K562 (cell line): Measurements from ENCODE around the gene NRCAM. TPM values are rescaled to one million over a fixed set of nuclear protein-coding genes. Genes with fewer than 3 reads are reported as not detected.

Experiments used
- ATAC-seq: fragments of 200-7000 bp; cut with Tn5 transposase; 3 replicates; pipeline ENCODE4 v1.9.1; 2020; ENCODE audit warnings: moderate library complexity
- BruUV-seq: library from RNA; stranded (reverse); fragments of 400-500 nt; replicated peaks from 2 replicates; lab custom pipeline; 2021; lab: Mats Ljungman, UMichigan
- CTCF ChIA-PET: fragments of 300-600 bp; formaldehyde crosslinking; extraction: SDS; loops from one replicate; lab custom pipeline; 2021; ENCODE audit warnings: low intra/inter-chr PET ratio; lab: Yijun Ruan, JAX
- POLR2A ChIA-PET: fragments of 300-600, 350-650 bp; sonication (Branson Sonifier 250); formaldehyde crosslinking; extraction: SDS; loops from one replicate; lab custom pipeline; 2021; ENCODE audit warnings: antibody characterized with exemption, inconsistent platforms; lab: Yijun Ruan, JAX
- DNase-seq, 4 experiments: peaks; one replicate each; pipeline versions ENCODE4 v3.0.0 to v3.0.0-alpha.2; 2011 to 2018; ENCODE audit warnings: low spot score in 3 of 4, mixed read lengths in 3 of 4; ENCODE audit errors: extremely low read depth in 1 of 4
- FAIRE-seq: peaks from 2 replicates; lab custom pipeline; 2011; peaks lifted over from hg19 to GRCh38; lab: Jason Lieb, UNC
- H2AFZ ChIP-seq: 2 replicates; pipeline ENCODE4 v1.6.0; 2011; ENCODE audit warnings: low read depth, low read length, control low read depth, inconsistent platforms
- H3K27ac ChIP-seq: fragments of 200-600 bp; 3 replicates; pipeline ENCODE4 v1.8.0; 2011; ENCODE audit warnings: low read depth, mild to moderate bottlenecking, control low read depth, inconsistent platforms, low read length, moderate library complexity, mixed read lengths; ENCODE audit errors: extremely low read depth
- H3K27me3 ChIP-seq, 2 experiments: fragments of 300-600 bp in 1 of 2; 2 replicates in 1 of 2; 3 replicates in 1 of 2; pipeline versions ENCODE4 v1.6.0 to v1.8.0; 2011; ENCODE audit warnings: inconsistent platforms in 2 of 2, low read length in 2 of 2, mild to moderate bottlenecking in 1 of 2, mixed read lengths in 1 of 2, moderate library complexity in 1 of 2; ENCODE audit not compliant: control insufficient read depth in 2 of 2, insufficient read depth in 2 of 2
- H3K36me3 ChIP-seq: fragments of 300-600 bp; 3 replicates; pipeline ENCODE4 v1.8.0; 2011; ENCODE audit warnings: mild to moderate bottlenecking, low read length, inconsistent platforms; ENCODE audit not compliant: control insufficient read depth, insufficient read depth
- H3K4me1 ChIP-seq, 2 experiments: fragments of 200-600 bp in 1 of 2; replicated peaks in 1 of 2; 2 replicates in 1 of 2; 3 replicates in 1 of 2; pipeline versions ENCODE4 v1.5.1 to v1.8.0; 2011; ENCODE audit warnings: inconsistent platforms in 2 of 2, low read length in 2 of 2, mild to moderate bottlenecking in 1 of 2, mixed read lengths in 1 of 2, moderate library complexity in 1 of 2; ENCODE audit not compliant: control insufficient read depth in 2 of 2, insufficient read depth in 2 of 2
- H3K4me2 ChIP-seq: 2 replicates; pipeline ENCODE4 v1.6.1; 2011; ENCODE audit warnings: low read length, control low read depth, inconsistent platforms, mixed read lengths; ENCODE audit not compliant: insufficient read depth
- H3K4me3 ChIP-seq: fragments of 200-600 bp; sonication (generic), shearing (Covaris generic); 2 replicates; pipeline ENCODE4 v1.5.1; 2016; ENCODE audit warnings: control low read depth, inconsistent platforms
- H3K79me2 ChIP-seq: fragments of 200-600 bp; 3 replicates; pipeline ENCODE4 v1.8.0; 2011; ENCODE audit warnings: low read length, inconsistent platforms; ENCODE audit not compliant: control insufficient read depth, insufficient read depth
- H3K9ac ChIP-seq, 2 experiments: 2 replicates each; pipeline versions ENCODE4 v1.6.0 to v1.6.1; 2011; ENCODE audit warnings: low read depth in 2 of 2, low read length in 2 of 2, control low read depth in 1 of 2, inconsistent platforms in 1 of 2, mild to moderate bottlenecking in 1 of 2, mixed read lengths in 1 of 2; ENCODE audit not compliant: insufficient read depth in 1 of 2
- H3K9me1 ChIP-seq: one replicate; pipeline ENCODE4 v1.6.0; 2011; ENCODE audit warnings: inconsistent platforms, mild to moderate bottlenecking, low read length, moderate library complexity; ENCODE audit not compliant: control insufficient read depth, insufficient read depth
- H3K9me3 ChIP-seq: replicated peaks from 2 replicates; pipeline ENCODE4 v1.5.1; 2011; ENCODE audit warnings: low read depth, low read length, inconsistent platforms; ENCODE audit not compliant: control insufficient read depth, insufficient read depth
- H4K20me1 ChIP-seq: replicated peaks from 2 replicates; pipeline ENCODE4 v1.6.1; 2011; ENCODE audit warnings: low read length, inconsistent platforms, mixed read lengths; ENCODE audit not compliant: control insufficient read depth, insufficient read depth
- CCAR2 ChIP-seq: fragments of 200-400 bp; formaldehyde crosslinking; IDR thresholded peaks from 2 replicates; pipeline ENCODE4 v1.6.1; 2017; ENCODE audit warnings: mild to moderate bottlenecking, low read depth, low read length
- HOMEZ ChIP-seq: fragments of 250-450 bp; sonication (Bioruptor Pico); IDR thresholded peaks from 2 replicates; pipeline ENCODE4 v1.4.0; 2020; ENCODE audit warnings: mild to moderate bottlenecking, moderate library complexity
- MEF2D ChIP-seq: conservative IDR thresholded peaks from 2 replicates; pipeline ENCODE4 v1.6.1; 2016; ENCODE audit warnings: low read depth, missing genetic modification characterization, missing compliant biosample characterization
- RBBP5 ChIP-seq: fragments of 200-600 bp; sonication (generic); IDR thresholded peaks from 2 replicates; pipeline ENCODE4 v1.6.1; 2012; ENCODE audit warnings: borderline replicate concordance, mild to moderate bottlenecking, low read length, control low read depth, inconsistent platforms; ENCODE audit not compliant: insufficient read depth, poor library complexity, severe bottlenecking
- TAF7 ChIP-seq: fragments of 450-650 bp; IDR thresholded peaks from 2 replicates; pipeline ENCODE4 v1.6.1; 2016; ENCODE audit warnings: missing genetic modification characterization, missing compliant biosample characterization
- ZNF316 ChIP-seq: fragments of 450-650 bp; IDR thresholded peaks from 2 replicates; pipeline ENCODE4 v1.6.1; 2016
- ZNF408 ChIP-seq: fragments of 250-450 bp; sonication (Bioruptor Pico); IDR thresholded peaks from 2 replicates; pipeline ENCODE4 v1.4.0; 2020; ENCODE audit warnings: low read depth, mild to moderate bottlenecking, moderate library complexity
- WGBS: fragments of 100-300 bp; shearing (Covaris generic); methylation state at CpG from one replicate; pipeline ENCODE4 v1.1.6; 2016; ENCODE audit warnings: low coverage, mixed read lengths; ENCODE audit not compliant: insufficient coverage; ENCODE audit errors: missing lambda C conversion rate; 5-methylcytosine and 5-hydroxymethylcytosine counted together
- in situ Hi-C: fragments of 300-500 bp; cut with MboI; formaldehyde crosslinking; loops from 4 replicates; pipeline ENCODE4 v1.15.0; 2018; ENCODE audit warnings: inconsistent platforms, mixed read lengths
- intact Hi-C: fragments of 100-400 bp; cut with micrococcal nuclease; formaldehyde crosslinking; loops from 2 replicates; pipeline ENCODE4 v1.14.2; 2022
- polyA plus RNA-seq, 8 experiments: library from polyadenylated mRNA; depleted of rRNA in 4 of 8; stranded (reverse) in 5 of 8; unstranded in 3 of 8; fragments of >200 nt; fragmentation: Nextera tagmentation in 2 of 8; fragmentation: Illumina TruSeq in 1 of 8; extraction: Ambion mirVana in 2 of 8; extraction: Trizol in 1 of 8; gene quantifications; 2 replicates each; pipeline versions ENCODE4 v1.2.1 to v1.2.3, GENCODE V29; 2011 to 2014; ENCODE audit warnings: inconsistent platforms in 1 of 8, missing spikeins in 1 of 8
- total RNA-seq, 7 experiments: library from RNA; depleted of rRNA in 6 of 7; stranded (reverse); fragments of >200 nt in 6 of 7; fragmentation: Illumina TruSeq in 2 of 7; extraction: Trizol in 2 of 7; gene quantifications; 2 replicates each; pipeline versions ENCODE4 v1.2.1 to v1.2.3, GENCODE V29; 2011 to 2021; ENCODE audit warnings: low replicate concordance in 1 of 7
- TF ChIP-seq, protein P1 (sequence below): sonication (generic); formaldehyde crosslinking; IDR thresholded peaks from 2 replicates; pipeline ENCODE4 v1.8.1; 2023; ENCODE audit warnings: missing genetic modification reagents, mild to moderate bottlenecking, borderline replicate concordance

The NRCAM gene
- total and polyA plus RNA-seq, 9 of the 15 experiments (the other 6 are each of a cell fraction or from before 2014, with no cell fraction given) = 0.03 to 0.54 (median 0.12) TPM; not detected in 1

- Histone ChIP-seq H3K9me1 (no peaks in the 10 kb centered on the region), H3K4me3 (no peak overlapping the region), H4K20me1 (no peaks in the 10 kb centered on the region), H3K79me2 (no peaks in the 10 kb centered on the region), H3K9me3 (no peaks in the 10 kb centered on the region), H3K36me3 (no peaks in the 10 kb centered on the region), H3K27me3 (peaks cover 0 to 3% of the 10 kb centered on the region in 2 experiments; a peak in 1 of 5 replicates), H3K4me1 (0 out of 5 replicates have a peak, but pooled peaks cover 0 to 3% of the 10 kb centered on the region in 2 experiments), H3K9ac (no peak overlapping the region), H3K27ac (no peak overlapping the region), H3K4me2 (no peak overlapping the region), H2AFZ (no peak overlapping the region)
- intact Hi-C loops = loop anchor here (10.0 kb wide), 1 partner anchor 677 kb away; no protein-coding TSS in a partner anchor
- FAIRE-seq (no peak), DNase-seq (no peak), ATAC-seq (no peak)
- ChIA-PET POLR2A (interaction anchor here (0.8 kb wide), 1 partner anchor 9 kb away, joined by 3 read pairs; no protein-coding TSS in a partner anchor), CTCF (no interaction called here)
- in situ Hi-C loops = loop anchor here (25.0 kb wide), 2 partner anchors 405 to 930 kb away; partner anchors contain the start of gene CBLL1
- BruUV-seq = no TSS peak
- TF ChIP-seq ZNF316 (peak; percentile 51; the same call in 1 of the 2 replicates), MEF2D (tag) (no peak)
- WGBS = 24% methylated on average over 4 of the region's 4 CpGs
These were observed 314.1 kb downstream of the NRCAM start for GRCh38 chr7:108142180-108142579.

DNA sequence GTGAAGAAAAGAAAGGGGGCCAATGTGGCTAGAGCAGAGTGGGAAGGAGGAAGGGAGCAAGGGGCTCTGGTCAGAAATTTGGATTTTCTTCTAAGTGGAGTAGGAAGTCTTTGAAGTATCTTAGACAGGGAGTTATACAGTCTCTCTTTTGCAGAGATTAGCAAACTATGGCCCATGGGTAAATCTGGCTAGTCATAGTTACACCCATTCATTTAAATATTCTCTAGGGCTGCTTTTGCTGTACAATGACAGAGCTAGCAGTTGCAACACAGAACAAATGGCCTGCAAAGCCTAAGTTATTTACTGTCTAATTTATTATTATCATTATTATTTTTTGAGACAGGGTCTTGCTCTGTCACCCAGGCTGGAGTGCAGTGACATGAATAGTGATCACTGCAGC lies 315.6 kb downstream of the NRCAM start:
- Histone ChIP-seq H3K79me2 (no peaks in the 10 kb centered on the region), H3K9me3 (no peaks in the 10 kb centered on the region), H3K36me3 (no peaks in the 10 kb centered on the region), H3K27ac (no peak overlapping the region), H3K27me3 (peaks cover 0 to 3% of the 10 kb centered on the region in 2 experiments; a peak in 1 of 5 replicates), H3K4me2 (no peak overlapping the region), H3K9ac (no peak overlapping the region), H3K9me1 (no peaks in the 10 kb centered on the region), H4K20me1 (no peaks in the 10 kb centered on the region), H3K4me3 (no peak overlapping the region), H2AFZ (no peak overlapping the region), H3K4me1 (no peaks in the 10 kb centered on the region)
- ChIA-PET CTCF (no interaction called here), POLR2A (interaction anchor here (0.6 to 1.3 kb wide), 4 partner anchors 12 to 1858 kb away, joined by 3 read pairs; no protein-coding TSS in a partner anchor)
- ATAC-seq = no peak
- intact Hi-C loops (loop anchor here (10.0 kb wide), 1 partner anchor 676 kb away; no protein-coding TSS in a partner anchor), in situ Hi-C loops (loop anchor here (25.0 kb wide), 2 partner anchors 403 to 928 kb away; partner anchors contain the start of gene CBLL1)
- BruUV-seq = no TSS peak
- DNase-seq = no peak
- FAIRE-seq = no peak
- TF ChIP-seq, protein P1, sequence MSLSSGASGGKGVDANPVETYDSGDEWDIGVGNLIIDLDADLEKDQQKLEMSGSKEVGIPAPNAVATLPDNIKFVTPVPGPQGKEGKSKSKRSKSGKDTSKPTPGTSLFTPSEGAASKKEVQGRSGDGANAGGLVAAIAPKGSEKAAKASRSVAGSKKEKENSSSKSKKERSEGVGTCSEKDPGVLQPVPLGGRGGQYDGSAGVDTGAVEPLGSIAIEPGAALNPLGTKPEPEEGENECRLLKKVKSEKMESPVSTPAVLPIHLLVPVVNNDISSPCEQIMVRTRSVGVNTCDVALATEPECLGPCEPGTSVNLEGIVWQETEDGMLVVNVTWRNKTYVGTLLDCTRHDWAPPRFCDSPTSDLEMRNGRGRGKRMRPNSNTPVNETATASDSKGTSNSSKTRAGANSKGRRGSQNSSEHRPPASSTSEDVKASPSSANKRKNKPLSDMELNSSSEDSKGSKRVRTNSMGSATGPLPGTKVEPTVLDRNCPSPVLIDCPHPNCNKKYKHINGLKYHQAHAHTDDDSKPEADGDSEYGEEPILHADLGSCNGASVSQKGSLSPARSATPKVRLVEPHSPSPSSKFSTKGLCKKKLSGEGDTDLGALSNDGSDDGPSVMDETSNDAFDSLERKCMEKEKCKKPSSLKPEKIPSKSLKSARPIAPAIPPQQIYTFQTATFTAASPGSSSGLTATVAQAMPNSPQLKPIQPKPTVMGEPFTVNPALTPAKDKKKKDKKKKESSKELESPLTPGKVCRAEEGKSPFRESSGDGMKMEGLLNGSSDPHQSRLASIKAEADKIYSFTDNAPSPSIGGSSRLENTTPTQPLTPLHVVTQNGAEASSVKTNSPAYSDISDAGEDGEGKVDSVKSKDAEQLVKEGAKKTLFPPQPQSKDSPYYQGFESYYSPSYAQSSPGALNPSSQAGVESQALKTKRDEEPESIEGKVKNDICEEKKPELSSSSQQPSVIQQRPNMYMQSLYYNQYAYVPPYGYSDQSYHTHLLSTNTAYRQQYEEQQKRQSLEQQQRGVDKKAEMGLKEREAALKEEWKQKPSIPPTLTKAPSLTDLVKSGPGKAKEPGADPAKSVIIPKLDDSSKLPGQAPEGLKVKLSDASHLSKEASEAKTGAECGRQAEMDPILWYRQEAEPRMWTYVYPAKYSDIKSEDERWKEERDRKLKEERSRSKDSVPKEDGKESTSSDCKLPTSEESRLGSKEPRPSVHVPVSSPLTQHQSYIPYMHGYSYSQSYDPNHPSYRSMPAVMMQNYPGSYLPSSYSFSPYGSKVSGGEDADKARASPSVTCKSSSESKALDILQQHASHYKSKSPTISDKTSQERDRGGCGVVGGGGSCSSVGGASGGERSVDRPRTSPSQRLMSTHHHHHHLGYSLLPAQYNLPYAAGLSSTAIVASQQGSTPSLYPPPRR = no peak
- no peak for TF ChIP-seq RBBP5
- no peak for TF ChIP-seq HOMEZ (CRISPR knock-in tag)
- no peak for TF ChIP-seq TAF7 (tag)
- no peak for TF ChIP-seq ZNF408 (CRISPR knock-in tag)
- TF ChIP-seq CCAR2 = no peak
